ENCODE results near the gene DUS1L.

The DUS1L gene

DNA sequence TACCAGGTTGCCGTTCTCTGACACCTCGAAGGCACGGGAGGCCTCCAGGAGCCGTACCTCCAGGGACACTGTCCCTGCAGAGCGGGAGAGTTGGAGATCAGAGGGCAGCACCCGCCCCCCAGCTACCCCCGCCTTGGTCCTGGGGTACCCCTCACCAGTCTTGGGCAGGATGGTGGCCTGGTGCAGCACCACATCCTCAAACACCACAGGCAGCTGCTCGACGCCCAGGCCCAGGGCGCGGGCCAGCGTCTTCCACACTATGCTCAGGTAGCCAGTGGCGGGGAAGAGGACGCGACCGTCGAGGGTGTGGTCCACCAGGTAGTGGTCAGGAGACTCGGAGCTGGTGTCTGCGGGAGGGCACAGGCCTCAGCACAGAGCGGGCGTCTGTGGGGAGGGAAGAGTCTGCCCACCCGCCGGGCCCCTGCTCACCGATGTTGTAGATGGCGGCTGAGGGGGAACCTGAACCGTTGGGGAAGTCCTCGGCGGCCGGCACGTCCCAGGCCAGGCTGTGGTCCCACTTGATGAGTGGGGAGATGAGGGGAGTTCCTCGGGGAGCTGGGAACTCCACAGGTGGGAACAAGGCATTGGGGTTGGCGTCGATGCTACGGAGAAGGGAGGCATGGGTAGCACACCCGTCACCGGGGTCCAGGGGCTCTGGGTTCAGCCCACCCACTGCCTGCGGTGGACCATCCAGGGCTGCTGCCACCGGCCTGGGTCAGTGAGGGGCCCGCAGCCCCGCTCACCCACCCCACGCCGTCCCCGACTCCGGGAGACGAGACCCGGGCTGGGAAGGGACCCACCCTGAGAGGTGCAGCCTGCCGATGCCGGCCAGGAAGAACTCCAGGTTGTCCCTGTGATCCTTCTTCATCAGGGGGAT, 22.6 kb upstream of the DUS1L start:
- no peaks in the 10 kb centered on the region for H3K4me1 ChIP-seq
- no peak overlapping the region for H3K4me3 ChIP-seq
- no peaks in the 10 kb centered on the region for H3K27me3 ChIP-seq (ENCODE audit: low read depth)
- in situ Hi-C loops (cut with MboI; ENCODE audit: low sequenced_read_pairs), result no loop called here
- DNase-seq (ENCODE audit: low spot score in 2 of 2), result no peak
- H3K36me3 ChIP-seq (replicated peaks), result peaks cover 100% of the 10 kb centered on the region
- no peaks in the 10 kb centered on the region for H3K9me3 ChIP-seq

DNA sequence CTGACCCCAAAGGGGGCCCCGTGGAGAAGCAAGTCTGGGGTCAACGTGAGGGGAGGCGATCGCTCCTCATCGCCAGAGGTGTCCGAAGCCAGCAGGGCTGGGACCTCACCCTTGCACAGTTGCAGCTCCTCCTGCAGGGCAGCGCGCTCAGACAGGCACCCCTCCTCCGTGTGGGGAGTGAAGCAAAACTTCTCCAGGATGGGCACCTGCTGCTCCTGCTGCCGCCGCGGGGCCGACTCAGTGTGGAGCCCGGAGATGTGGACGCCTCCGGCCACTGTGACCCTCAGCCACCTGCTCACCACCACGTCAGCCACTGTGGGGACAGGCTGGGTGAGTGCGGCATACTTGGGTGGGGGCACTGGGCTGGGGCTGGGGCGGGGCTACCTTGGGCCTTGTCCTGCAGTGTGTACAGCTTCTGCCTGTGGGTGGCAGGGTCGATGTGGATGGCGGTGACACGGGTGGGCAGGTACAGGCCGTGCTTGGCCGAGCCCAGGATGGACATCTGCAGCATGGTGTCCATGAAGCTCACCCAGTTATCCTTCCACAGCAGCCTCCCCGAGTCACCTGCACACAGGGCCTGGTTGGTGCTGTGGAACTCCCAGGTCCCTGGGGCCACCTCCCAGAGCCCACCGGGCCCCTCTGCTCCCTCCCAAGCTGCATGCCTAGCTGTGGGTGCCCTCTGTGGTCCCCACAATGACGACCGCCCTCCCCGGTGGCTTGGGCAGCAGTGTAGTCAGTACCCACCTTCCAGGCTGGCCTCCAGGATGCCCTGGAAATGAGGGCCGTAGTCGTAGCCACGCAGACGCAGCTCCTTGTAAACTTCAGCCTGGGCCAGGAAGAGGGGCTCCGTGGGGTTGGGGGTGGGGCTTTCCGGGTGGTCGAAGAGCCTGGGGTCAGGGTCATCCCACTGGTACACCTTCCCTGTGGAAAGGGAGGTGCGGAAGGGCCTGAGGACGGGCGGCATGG, 21.6 kb upstream of the DUS1L start:
- H3K36me3 ChIP-seq (replicated peaks), result peaks cover 100% of the 10 kb centered on the region

DNA sequence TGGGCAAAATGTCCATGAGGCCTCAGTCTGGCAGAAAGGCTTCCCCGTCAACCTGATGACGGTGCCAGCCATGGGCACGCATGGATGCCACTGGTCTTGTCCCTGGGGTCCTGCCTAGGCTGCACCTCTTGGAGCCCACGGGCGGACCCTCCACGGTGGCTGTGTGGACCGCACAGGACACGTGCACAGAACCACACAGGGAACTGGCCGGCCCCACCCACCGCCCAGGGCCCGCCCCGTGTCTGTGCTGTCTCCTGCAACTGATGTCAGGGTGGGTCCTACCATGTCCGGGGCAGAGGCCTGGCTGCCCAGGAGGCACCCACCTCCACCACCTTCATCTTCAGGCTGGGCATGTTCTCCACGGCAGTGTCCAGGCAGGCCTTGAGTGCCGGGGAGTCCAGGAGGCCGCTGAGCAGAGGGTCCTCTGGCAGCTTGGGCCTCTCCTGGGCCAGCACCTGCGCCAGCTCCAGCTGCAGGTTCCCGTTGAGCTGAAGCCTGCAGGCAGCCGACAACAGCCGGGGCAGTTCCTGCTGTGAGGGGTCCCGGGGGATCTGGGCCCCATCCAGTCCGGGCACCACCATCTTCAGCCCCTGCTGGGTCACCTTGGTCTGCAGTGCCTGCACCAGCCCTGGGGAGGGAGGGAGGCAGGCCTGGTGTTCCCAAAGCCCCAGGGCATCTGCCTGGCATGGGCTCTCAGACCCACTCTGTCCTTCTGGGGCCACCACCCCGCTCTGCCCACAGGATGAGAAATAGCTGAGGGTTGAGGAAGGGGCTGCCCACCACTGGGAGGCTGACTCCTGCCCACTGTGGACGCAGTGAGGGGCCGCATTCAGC, 20.5 kb upstream of the DUS1L start:
- no peaks in the 10 kb centered on the region for H3K4me1 ChIP-seq
- no peak overlapping the region for H3K4me3 ChIP-seq
- H3K27me3 ChIP-seq (ENCODE audit: low read depth), result no peaks in the 10 kb centered on the region
- peaks cover 98% of the 10 kb centered on the region for H3K36me3 ChIP-seq (replicated peaks)
- no peak for DNase-seq (ENCODE audit: low spot score in 2 of 2)
- H3K9me3 ChIP-seq, result no peaks in the 10 kb centered on the region
- in situ Hi-C loops (cut with MboI; ENCODE audit: low sequenced_read_pairs), result no loop called here

More for the DNA sequence above, 21.6 kb upstream of the DUS1L start:
- in situ Hi-C loops (cut with MboI; ENCODE audit: low sequenced_read_pairs), result no loop called here
- DNase-seq (ENCODE audit: low spot score in 2 of 2), result no peak
- Histone ChIP-seq H3K27me3 (ENCODE audit: low read depth) (no peaks in the 10 kb centered on the region), H3K9me3 (no peaks in the 10 kb centered on the region), H3K4me1 (no peaks in the 10 kb centered on the region), H3K4me3 (no peak overlapping the region)

DNA sequence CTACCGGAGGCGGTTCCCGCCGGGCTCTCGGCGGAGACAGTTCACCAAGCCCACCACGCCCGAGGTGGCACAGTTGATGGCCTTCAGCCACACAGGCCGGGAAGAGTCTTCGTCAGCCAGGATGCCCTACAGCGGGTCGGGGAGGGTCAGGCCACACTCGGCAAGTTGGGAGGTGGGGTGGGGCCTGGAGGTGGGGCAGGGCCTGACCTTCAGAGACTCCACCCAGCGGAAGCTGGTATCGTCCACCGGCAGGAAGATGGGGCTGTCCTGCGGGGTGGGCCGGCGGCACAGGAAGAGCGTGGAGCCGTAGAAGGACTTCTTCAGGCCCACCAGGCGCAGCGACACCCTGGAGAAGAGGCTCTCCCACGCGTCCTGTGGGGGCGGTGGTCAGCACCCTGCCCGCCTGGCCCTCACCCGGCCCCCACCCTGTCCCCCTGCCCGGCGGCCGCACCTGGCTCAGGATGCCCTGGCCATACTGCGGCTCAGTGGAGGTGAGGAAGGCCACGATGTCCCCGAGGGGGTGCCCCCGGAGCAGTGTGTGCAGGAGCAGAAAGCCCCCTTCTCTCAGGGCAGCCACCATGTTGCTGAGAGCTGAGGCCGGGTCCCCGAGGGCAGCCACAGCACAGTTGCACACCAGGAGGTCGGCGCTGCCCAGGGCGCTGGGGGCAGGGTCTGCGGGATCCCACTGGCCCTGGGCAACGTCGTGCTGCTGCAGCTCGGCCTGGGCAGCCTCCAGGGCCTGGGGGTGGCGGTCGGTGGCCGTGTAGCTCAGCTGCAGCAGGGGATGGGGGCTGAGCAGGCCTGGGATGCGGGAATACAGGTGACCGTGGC, 19.6 kb upstream of the DUS1L start:
- peaks cover 98% of the 10 kb centered on the region for H3K36me3 ChIP-seq (replicated peaks)
- no peak overlapping the region for H3K4me3 ChIP-seq
- DNase-seq (ENCODE audit: low spot score in 2 of 2), result no peak
- in situ Hi-C loops (cut with MboI; ENCODE audit: low sequenced_read_pairs), result no loop called here
- no peaks in the 10 kb centered on the region for H3K4me1 ChIP-seq
- no peaks in the 10 kb centered on the region for H3K9me3 ChIP-seq
- no peaks in the 10 kb centered on the region for H3K27me3 ChIP-seq (ENCODE audit: low read depth)

DNA sequence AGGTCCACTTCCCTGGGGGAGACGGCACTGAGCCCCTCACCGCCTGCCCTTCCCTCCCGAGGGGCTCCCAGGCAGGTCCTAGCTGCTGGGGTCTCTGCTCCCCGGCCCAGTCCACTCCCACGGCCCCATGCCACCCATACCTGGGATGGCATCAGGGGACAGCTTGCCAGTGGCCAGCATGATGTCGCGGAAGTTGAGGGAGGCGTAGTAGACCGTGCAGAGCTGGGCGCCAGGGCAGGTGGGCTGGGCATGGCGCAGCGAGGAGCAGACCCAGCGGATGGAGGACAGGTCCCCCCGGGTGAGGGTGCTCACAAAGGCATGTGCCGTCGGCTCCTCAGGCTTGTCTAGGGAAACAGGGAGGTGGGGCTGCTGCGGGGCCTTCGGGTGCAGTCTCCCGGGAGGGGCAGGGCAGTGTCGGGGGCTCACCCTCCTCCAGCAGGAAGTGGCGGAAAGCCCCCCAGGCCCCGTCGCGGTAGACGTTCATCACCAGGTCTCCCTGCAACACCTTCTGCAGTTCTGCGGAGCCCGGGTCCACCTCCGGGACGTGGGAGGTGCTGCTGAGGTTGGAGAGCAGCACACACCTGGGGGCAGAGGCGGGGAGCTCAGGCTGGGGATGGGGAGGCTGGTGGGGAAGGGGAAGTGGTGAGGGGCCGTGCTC, 18.9 kb upstream of the DUS1L start:
- no peaks in the 10 kb centered on the region for H3K4me1 ChIP-seq
- in situ Hi-C loops (cut with MboI; ENCODE audit: low sequenced_read_pairs), result no loop called here
- peaks cover 96% of the 10 kb centered on the region for H3K36me3 ChIP-seq (replicated peaks)

DNA sequence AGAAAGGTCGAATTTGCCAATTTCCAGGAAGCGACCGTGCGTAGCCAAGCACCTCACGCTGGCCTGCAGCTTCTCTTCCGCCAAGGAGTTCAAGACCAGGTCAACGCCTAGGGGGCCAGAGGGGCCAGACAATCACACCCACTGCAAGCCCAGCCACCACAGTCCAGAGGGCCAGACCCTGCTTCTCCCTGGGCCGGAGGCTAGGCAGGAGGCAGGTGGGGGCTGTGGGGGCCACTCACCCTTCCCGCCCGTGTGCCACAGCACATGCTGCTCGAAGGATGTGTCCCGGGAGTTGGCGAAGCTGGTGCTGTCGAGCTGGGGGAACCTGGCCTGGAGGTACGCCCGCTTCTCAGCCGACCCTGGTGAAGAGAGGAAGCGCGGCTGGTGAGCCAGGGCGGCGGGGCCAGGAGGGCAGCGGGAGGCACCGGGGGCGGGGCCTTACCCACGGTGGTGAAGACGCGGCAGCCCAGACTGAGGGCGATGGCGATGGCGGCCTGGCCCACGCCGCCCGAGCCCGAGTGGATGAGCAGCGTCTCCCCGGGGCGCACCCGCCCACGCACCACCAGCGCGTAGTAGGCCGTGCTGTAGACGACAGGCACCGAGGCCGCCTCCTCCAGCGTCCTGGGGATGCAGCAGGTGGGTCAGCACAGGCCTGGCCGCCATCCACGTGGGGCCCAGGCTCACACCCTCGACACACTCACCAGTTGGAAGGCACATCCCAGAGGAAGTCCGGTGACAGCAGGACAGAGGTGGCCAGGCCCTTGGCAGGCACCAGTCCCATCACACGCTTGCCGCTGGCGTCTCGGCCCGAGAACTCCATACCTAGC, 18.1 kb upstream of the DUS1L start:
- peaks cover 94% of the 10 kb centered on the region for H3K36me3 ChIP-seq (replicated peaks)
- in situ Hi-C loops (cut with MboI; ENCODE audit: low sequenced_read_pairs), result no loop called here
- DNase-seq (ENCODE audit: low spot score in 2 of 2), result no peak
- H3K9me3 ChIP-seq, result no peaks in the 10 kb centered on the region
- no peaks in the 10 kb centered on the region for H3K27me3 ChIP-seq (ENCODE audit: low read depth)
- H3K4me3 ChIP-seq, result no peak overlapping the region
- no peaks in the 10 kb centered on the region for H3K4me1 ChIP-seq

More for the DNA sequence above, 18.9 kb upstream of the DUS1L start:
- Histone ChIP-seq H3K4me3 (no peak overlapping the region), H3K27me3 (ENCODE audit: low read depth) (no peaks in the 10 kb centered on the region), H3K9me3 (no peaks in the 10 kb centered on the region)
- no peak for DNase-seq (ENCODE audit: low spot score in 2 of 2)

DNA sequence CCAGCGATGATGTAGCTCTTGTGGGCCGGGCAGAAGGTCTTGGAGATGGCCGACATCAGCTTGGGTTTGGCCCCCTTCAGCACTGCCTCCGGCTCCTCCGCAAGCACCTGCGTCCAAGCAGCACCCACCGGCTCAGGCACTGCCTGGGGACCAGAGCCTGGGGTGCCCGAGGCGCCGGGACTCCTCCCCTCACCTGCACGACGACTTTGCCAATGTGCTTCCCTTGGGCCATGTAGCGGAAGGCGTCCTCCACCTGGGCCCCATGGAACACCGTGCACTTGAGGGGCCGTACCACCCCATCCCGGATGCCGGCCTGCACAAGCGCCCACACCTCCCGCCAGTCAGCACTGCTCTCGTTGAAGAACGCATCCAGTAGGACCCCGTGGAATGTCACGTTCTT, 17.4 kb upstream of the DUS1L start:
- Histone ChIP-seq H3K36me3 (replicated peaks) (peaks cover 92% of the 10 kb centered on the region), H3K9me3 (no peaks in the 10 kb centered on the region), H3K4me1 (no peaks in the 10 kb centered on the region), H3K4me3 (no peak overlapping the region), H3K27me3 (ENCODE audit: low read depth) (no peaks in the 10 kb centered on the region)
- DNase-seq (ENCODE audit: low spot score in 2 of 2), result no peak
- in situ Hi-C loops (cut with MboI; ENCODE audit: low sequenced_read_pairs), result no loop called here

DNA sequence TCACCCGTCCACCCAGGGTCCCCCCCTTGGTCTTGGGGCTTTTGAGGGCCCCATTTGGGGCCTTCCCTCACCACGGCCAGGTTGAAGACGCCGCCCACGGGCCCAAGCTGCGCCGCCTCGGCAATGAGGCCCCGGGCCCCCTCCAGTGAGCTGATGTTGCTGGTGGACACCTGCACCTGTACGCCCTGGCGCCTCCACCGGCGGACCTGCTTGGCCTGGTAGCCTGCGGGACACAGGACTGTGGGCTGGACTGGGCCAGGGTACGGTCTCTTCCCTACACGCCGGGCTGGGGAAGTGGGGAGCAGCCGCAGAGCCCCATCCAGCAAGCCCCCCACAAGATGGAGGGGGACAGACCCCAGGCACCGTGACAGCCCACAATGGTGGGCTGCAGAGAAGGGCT, 16.9 kb upstream of the DUS1L start:
- in situ Hi-C loops (cut with MboI; ENCODE audit: low sequenced_read_pairs), result no loop called here
- Histone ChIP-seq H3K4me3 (no peak overlapping the region), H3K36me3 (replicated peaks) (peaks cover 89% of the 10 kb centered on the region), H3K4me1 (no peaks in the 10 kb centered on the region), H3K9me3 (no peaks in the 10 kb centered on the region), H3K27me3 (ENCODE audit: low read depth) (no peaks in the 10 kb centered on the region)
- DNase-seq (ENCODE audit: low spot score in 2 of 2), result no peak

DNA sequence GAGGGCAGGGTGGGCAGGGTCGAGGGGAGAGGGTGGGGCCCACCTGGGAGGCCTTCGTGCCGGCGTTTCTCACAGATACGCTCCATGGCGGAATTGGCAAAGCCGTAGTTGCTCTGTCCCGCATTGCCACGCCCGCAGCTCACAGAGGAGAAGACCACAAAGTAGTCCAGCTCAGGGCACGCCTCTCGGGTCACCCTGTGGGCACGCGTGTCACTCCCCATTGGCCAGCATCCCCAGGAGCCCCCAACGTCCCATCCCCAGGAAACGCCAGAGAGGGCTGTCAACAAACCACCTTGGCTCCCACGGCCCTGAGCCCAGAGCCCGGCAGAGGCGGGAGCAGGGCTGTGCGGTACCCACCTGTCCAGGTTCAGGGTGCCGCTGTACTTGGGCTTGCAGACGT, 16.4 kb upstream of the DUS1L start:
- Histone ChIP-seq H3K27me3 (ENCODE audit: low read depth) (no peaks in the 10 kb centered on the region), H3K4me1 (no peaks in the 10 kb centered on the region), H3K36me3 (replicated peaks) (peaks cover 85% of the 10 kb centered on the region), H3K4me3 (no peak overlapping the region), H3K9me3 (no peaks in the 10 kb centered on the region)
- in situ Hi-C loops (cut with MboI; ENCODE audit: low sequenced_read_pairs), result no loop called here
- DNase-seq (ENCODE audit: low spot score in 2 of 2), result no peak

DNA sequence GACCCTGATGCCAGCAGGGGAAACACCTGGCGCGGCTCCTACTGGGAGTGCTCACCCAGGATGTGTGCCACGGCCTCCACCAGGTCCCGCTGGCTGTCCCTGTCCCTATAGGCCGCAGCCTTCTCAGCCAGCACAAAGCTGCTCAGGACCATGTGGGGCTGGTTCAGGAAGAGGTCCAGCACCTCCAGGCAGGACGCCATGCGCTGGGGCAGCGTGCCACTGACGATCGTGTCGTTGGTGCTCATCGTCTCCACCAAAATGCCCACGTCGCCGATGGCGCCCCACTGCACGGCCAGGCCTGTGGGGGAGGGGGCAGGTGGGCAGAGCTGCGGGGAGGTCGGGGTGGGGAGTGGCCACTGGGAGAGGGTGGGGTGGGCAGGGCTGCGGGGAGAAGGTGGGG, 15.9 kb upstream of the DUS1L start:
- Histone ChIP-seq H3K36me3 (replicated peaks) (peaks cover 80% of the 10 kb centered on the region), H3K4me1 (no peaks in the 10 kb centered on the region), H3K4me3 (no peak overlapping the region), H3K27me3 (ENCODE audit: low read depth) (no peaks in the 10 kb centered on the region), H3K9me3 (no peaks in the 10 kb centered on the region)
- in situ Hi-C loops (cut with MboI; ENCODE audit: low sequenced_read_pairs), result no loop called here
- no peak for DNase-seq (ENCODE audit: low spot score in 2 of 2)

DNA sequence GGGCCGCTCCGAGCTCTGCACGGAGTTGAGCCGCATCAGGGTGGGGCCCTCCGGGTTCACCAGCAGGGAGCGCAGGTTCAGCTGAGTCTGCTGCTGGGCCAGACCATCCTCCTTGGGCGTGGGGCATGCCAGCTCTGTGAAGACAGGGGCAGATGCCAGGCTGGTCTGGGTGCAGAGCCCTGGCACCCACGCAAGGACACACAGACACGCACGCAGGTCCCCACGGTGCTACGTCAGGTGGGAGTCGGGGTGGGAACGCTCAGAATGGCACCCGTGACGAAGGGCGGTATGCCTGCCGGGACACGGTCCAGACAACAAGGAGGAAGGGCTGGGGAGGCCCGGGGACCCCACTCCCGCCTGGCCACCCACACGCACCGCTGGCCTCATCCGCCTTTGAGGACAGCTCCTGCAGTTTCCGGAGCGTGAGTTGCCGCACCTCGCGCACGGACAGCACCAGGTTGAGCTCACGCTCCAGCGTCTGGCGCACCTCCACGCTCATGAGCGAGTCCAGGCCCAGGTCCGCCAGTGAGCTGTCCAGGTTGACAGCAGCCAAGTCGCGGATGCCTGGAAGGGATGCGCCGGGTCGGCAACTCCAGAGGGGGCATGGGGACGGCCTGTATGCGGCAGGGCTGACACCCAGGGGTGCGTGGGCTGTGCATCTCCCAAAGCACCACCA, 15.3 kb upstream of the DUS1L start:
- H3K4me3 ChIP-seq, result no peak overlapping the region
- no peaks in the 10 kb centered on the region for H3K4me1 ChIP-seq
- H3K9me3 ChIP-seq, result no peaks in the 10 kb centered on the region
- in situ Hi-C loops (cut with MboI; ENCODE audit: low sequenced_read_pairs), result no loop called here
- H3K27me3 ChIP-seq (ENCODE audit: low read depth), result no peaks in the 10 kb centered on the region
- DNase-seq (ENCODE audit: low spot score in 2 of 2), result no peak
- H3K36me3 ChIP-seq (replicated peaks), result peaks cover 74% of the 10 kb centered on the region

All from HAP-1 (cell line).